Ectodermal cell (in vitro differentiated cells): ENCODE results near the gene LRTM2.
"Not testable (repeated sequence)": the region's sequence is repeated elsewhere in the genome, so short reads cannot be mapped to it uniquely, and the experiment has no call there.

Experiments used
- H3K27ac ChIP-seq: 2 replicates; pipeline ENCODE4 v1.7.0; 2013; ENCODE audit warnings: mild to moderate bottlenecking, low read depth, low read length; ENCODE audit not compliant: insufficient read depth, poor library complexity, severe bottlenecking
- H3K27me3 ChIP-seq: 2 replicates; pipeline ENCODE4 v1.7.0; 2013; ENCODE audit warnings: mild to moderate bottlenecking, low read length; ENCODE audit not compliant: insufficient read depth, control insufficient read depth, poor library complexity, severe bottlenecking
- H3K36me3 ChIP-seq: one replicate; pipeline ENCODE4 v1.7.0; 2013; ENCODE audit warnings: low read length; ENCODE audit not compliant: control insufficient read depth, insufficient read depth
- H3K4me1 ChIP-seq: one replicate; pipeline ENCODE4 v1.7.0; 2013; ENCODE audit warnings: low read length; ENCODE audit not compliant: control insufficient read depth, insufficient read depth
- H3K4me3 ChIP-seq: 2 replicates; pipeline ENCODE4 v1.7.0; 2013; ENCODE audit warnings: low read depth, low read length, control low read depth; ENCODE audit not compliant: insufficient read depth
- H3K9me3 ChIP-seq: 2 replicates; pipeline ENCODE4 v1.7.0; 2013; ENCODE audit warnings: mild to moderate bottlenecking, low read length, moderate library complexity; ENCODE audit not compliant: control insufficient read depth
- WGBS, 2 experiments: methylation state at CpG; one replicate each; pipeline ENCODE4 v1.1.7; 2013; ENCODE audit warnings: missing lambda C conversion rate in 2 of 2; 5-methylcytosine and 5-hydroxymethylcytosine counted together

Gene LRTM2

GRCh38 chr12:1812650-1813302 lies 7.6 kb upstream of the LRTM2 start:
- Histone ChIP-seq H3K27ac (no peak overlapping the region), H3K27me3 (peaks cover 3% of the 10 kb centered on the region), H3K4me3 (no peak overlapping the region), H3K36me3 (no peaks in the 10 kb centered on the region), H3K4me1 (no peaks in the 10 kb centered on the region), H3K9me3 (no peaks in the 10 kb centered on the region)
- WGBS, 2 experiments = 91 to 94% methylated on average over 17 of the region's 17 CpGs

GRCh38 chr12:1814266-1814665 lies 6.1 kb upstream of the LRTM2 start:
- 89 to 91% methylated on average over 8 of the region's 8 CpGs for WGBS, 2 experiments
- no peaks in the 10 kb centered on the region for H3K9me3 ChIP-seq
- no peak overlapping the region for H3K27ac ChIP-seq
- no peaks in the 10 kb centered on the region for H3K36me3 ChIP-seq
- peaks cover 7% of the 10 kb centered on the region for H3K27me3 ChIP-seq
- no peak overlapping the region for H3K4me3 ChIP-seq
- no peaks in the 10 kb centered on the region for H3K4me1 ChIP-seq

GRCh38 chr12:1815108-1815507 lies 5.3 kb upstream of the LRTM2 start:
- 88 to 93% methylated on average over 3 of the region's 3 CpGs for WGBS, 2 experiments

GRCh38 chr12:1815814-1816729 lies 4.3 kb upstream of the LRTM2 start:
- Histone ChIP-seq H3K27me3 (peaks cover 26% of the 10 kb centered on the region), H3K9me3 (no peaks in the 10 kb centered on the region), H3K27ac (no peak overlapping the region), H3K4me1 (peaks cover 13% of the 10 kb centered on the region), H3K36me3 (no peaks in the 10 kb centered on the region), H3K4me3 (no peak overlapping the region)
- WGBS, 2 experiments = 89% methylated on average over 21 of the region's 21 CpGs

More at GRCh38 chr12:1815108-1815507, 5.3 kb upstream of the LRTM2 start:
- Histone ChIP-seq H3K36me3 (no peaks in the 10 kb centered on the region), H3K27ac (no peak overlapping the region), H3K9me3 (no peaks in the 10 kb centered on the region), H3K27me3 (peaks cover 16% of the 10 kb centered on the region), H3K4me1 (peaks cover 7% of the 10 kb centered on the region), H3K4me3 (no peak overlapping the region)

- no peak overlapping the region for H3K4me3 ChIP-seq
- WGBS, 2 experiments = 93 to 94% methylated on average over 9 of the region's 9 CpGs
Measured at GRCh38 chr12:1816730-1817348, 3.5 kb upstream of the LRTM2 start.

GRCh38 chr12:1817928-1818327 lies 2.4 kb upstream of the LRTM2 start:
- Histone ChIP-seq H3K27me3 (peaks cover 44% of the 10 kb centered on the region), H3K4me1 (peaks cover 22% of the 10 kb centered on the region)
- H3K36me3 ChIP-seq, H3K4me3 ChIP-seq, H3K27ac ChIP-seq, H3K9me3 ChIP-seq: not testable (repeated sequence)
- 96% methylated on average over 27 of the region's 28 CpGs for WGBS, 2 experiments

More at GRCh38 chr12:1816730-1817348, 3.5 kb upstream of the LRTM2 start:
- H3K9me3 ChIP-seq = no peaks in the 10 kb centered on the region
- H3K27me3 ChIP-seq = peaks cover 33% of the 10 kb centered on the region
- H3K27ac ChIP-seq = no peak overlapping the region
- H3K4me1 ChIP-seq = peaks cover 17% of the 10 kb centered on the region
- no peaks in the 10 kb centered on the region for H3K36me3 ChIP-seq

GRCh38 chr12:1819050-1819449 lies 1.3 kb upstream of the LRTM2 start:
- Histone ChIP-seq H3K27me3 (peaks cover 47% of the 10 kb centered on the region), H3K4me3 (no peak overlapping the region), H3K27ac (no peak overlapping the region), H3K4me1 (peaks cover 22% of the 10 kb centered on the region), H3K9me3 (no peaks in the 10 kb centered on the region), H3K36me3 (no peaks in the 10 kb centered on the region)
- WGBS, 2 experiments = 79 to 81% methylated on average over 9 of the region's 9 CpGs

- Histone ChIP-seq H3K4me3 (no peak overlapping the region), H3K36me3 (no peaks in the 10 kb centered on the region), H3K27ac (no peak overlapping the region), H3K9me3 (no peaks in the 10 kb centered on the region), H3K4me1 (peaks cover 22% of the 10 kb centered on the region), H3K27me3 (peaks cover 47% of the 10 kb centered on the region)
- 69 to 74% methylated on average over 6 of the region's 6 CpGs for WGBS, 2 experiments
Measured at GRCh38 chr12:1819571-1819970, 794 bp upstream of the LRTM2 start.

GRCh38 chr12:1820896-1821291 lies 529 bp downstream of the LRTM2 start:
- H3K9me3 ChIP-seq = no peaks in the 10 kb centered on the region
- no peaks in the 10 kb centered on the region for H3K36me3 ChIP-seq
- 88% methylated on average over 11 of the region's 11 CpGs for WGBS, 2 experiments
- no peak overlapping the region for H3K4me3 ChIP-seq
- H3K4me1 ChIP-seq = peaks cover 22% of the 10 kb centered on the region
- peaks cover 47% of the 10 kb centered on the region for H3K27me3 ChIP-seq
- H3K27ac ChIP-seq = no peak overlapping the region

GRCh38 chr12:1821805-1822204 lies 1.4 kb downstream of the LRTM2 start:
- Histone ChIP-seq H3K36me3 (no peaks in the 10 kb centered on the region), H3K27ac (no peak overlapping the region), H3K4me1 (peaks cover 22% of the 10 kb centered on the region), H3K27me3 (peaks cover 44% of the 10 kb centered on the region), H3K4me3 (no peak overlapping the region), H3K9me3 (no peaks in the 10 kb centered on the region)
- 19 to 35% methylated on average over 9 to 12 of the region's 12 CpGs for WGBS, 2 experiments
